ENCODE measurements around the gene MAP3K13.
"Not testable (repeated sequence)": the region's sequence is repeated elsewhere in the genome, so short reads cannot be mapped to it uniquely, and the experiment has no call there.

GRCh38 chr3:185451432-185451831 is 88.5 kb downstream of the MAP3K13 start:
- not testable (repeated sequence) for TF ChIP-seq CTCF (conservative IDR thresholded peaks at IDR 0.05; ENCODE audit: low read depth, low read length); EZH2 (IDR thresholded peaks at IDR 0.05; ENCODE audit: low read length, unreplicated experiment); EZH2phosphoT487 (IDR thresholded peaks at IDR 0.05; ENCODE audit: borderline replicate concordance, low read length)
